SK-N-SH (cell line): ENCODE data around the gene SAA2. TPM values are rescaled to one million over a fixed set of nuclear protein-coding genes. Genes with fewer than 3 reads are reported as not detected.
"Not testable (repeated sequence)": the region's sequence is repeated elsewhere in the genome, so short reads cannot be mapped to it uniquely, and the experiment has no call there.

ENCODE experiments used
- CTCF ChIA-PET: fragments of 300-600, 350-600 bp; formaldehyde crosslinking; extraction: SDS; loops from one replicate; lab custom pipeline; 2021; lab: Yijun Ruan, JAX
- POLR2A ChIA-PET: fragments of 350-600 bp; sonication (Branson Sonifier 250); formaldehyde crosslinking; extraction: SDS; loops from one replicate; lab custom pipeline; 2020; ENCODE audit warnings: antibody characterized with exemption, inconsistent platforms; lab: Yijun Ruan, JAX
- DNase-seq: peaks from one replicate; pipeline ENCODE4 v3.0.0; 2012
- H2AFZ ChIP-seq: fragments of 200-600 bp; sonication (generic); 2 replicates; pipeline ENCODE4 v1.8.1; 2016; ENCODE audit warnings: antibody characterized with exemption, mild to moderate bottlenecking, low read depth
- H3F3A ChIP-seq: fragments of 200-600 bp; sonication (generic); replicated peaks from 2 replicates; pipeline ENCODE3; 2016; ENCODE audit warnings: antibody characterized with exemption, mild to moderate bottlenecking; ENCODE audit not compliant: insufficient read depth
- H3K27ac ChIP-seq, 2 experiments: fragments of 200-500 bp in 1 of 2; fragments of 200-600 bp in 1 of 2; sonication (Bioruptor generic) in 1 of 2; sonication (generic), shearing (Covaris generic) in 1 of 2; 2 replicates each; pipeline versions ENCODE4 v1.5.1 to v1.6.1; 2014 to 2016; ENCODE audit warnings: low read depth in 2 of 2, inconsistent platforms in 1 of 2, low read length in 1 of 2, mild to moderate bottlenecking in 1 of 2, mixed read lengths in 1 of 2
- H3K27me3 ChIP-seq: fragments of 200-600 bp; sonication (generic), shearing (Covaris generic); 2 replicates; pipeline ENCODE4 v1.6.1; 2016; ENCODE audit warnings: mixed run types; ENCODE audit not compliant: insufficient read depth
- H3K36me3 ChIP-seq, 2 experiments: fragments of 200-500 bp in 1 of 2; fragments of 200-600 bp in 1 of 2; sonication (Bioruptor generic) in 1 of 2; sonication (generic) in 1 of 2; replicated peaks in 1 of 2; 2 replicates each; pipeline versions ENCODE3 to v1.5.1; 2014 to 2016; ENCODE audit warnings: low read length in 1 of 2, mild to moderate bottlenecking in 1 of 2; ENCODE audit not compliant: insufficient read depth in 2 of 2, control insufficient read depth in 1 of 2
- H3K4me1 ChIP-seq, 2 experiments: fragments of 200-500 bp in 1 of 2; fragments of 200-600 bp in 1 of 2; sonication (Bioruptor generic) in 1 of 2; sonication (generic), shearing (Covaris generic) in 1 of 2; 2 replicates each; pipeline versions ENCODE4 v1.5.1 to v1.6.1; 2014 to 2016; ENCODE audit warnings: low read depth in 1 of 2, low read length in 1 of 2, mixed run types in 1 of 2; ENCODE audit not compliant: insufficient read depth in 2 of 2, control insufficient read depth in 1 of 2
- H3K4me2 ChIP-seq: fragments of 200-600 bp; sonication (generic), shearing (Covaris generic); 2 replicates; pipeline ENCODE4 v1.6.1; 2017; ENCODE audit warnings: mixed run types
- H3K4me3 ChIP-seq, 2 experiments: fragments of 200-500 bp in 1 of 2; fragments of 200-600 bp in 1 of 2; sonication (Bioruptor generic) in 1 of 2; sonication (generic), shearing (Covaris generic) in 1 of 2; 2 replicates each; pipeline versions ENCODE4 v1.5.1 to v1.8.1; 2014 to 2016; ENCODE audit warnings: low read depth in 2 of 2, inconsistent platforms in 1 of 2, low read length in 1 of 2, mild to moderate bottlenecking in 1 of 2, mixed read lengths in 1 of 2, moderate library complexity in 1 of 2
- H3K79me2 ChIP-seq: fragments of 200-600 bp; sonication (generic); 2 replicates; pipeline ENCODE4 v1.8.1; 2017; ENCODE audit warnings: mild to moderate bottlenecking; ENCODE audit not compliant: insufficient read depth
- H3K9ac ChIP-seq: fragments of 200-600 bp; sonication (generic); 2 replicates; pipeline ENCODE4 v1.6.1; 2017; ENCODE audit warnings: mixed run types
- H3K9me2 ChIP-seq: fragments of 200-600 bp; sonication (generic); 2 replicates; pipeline ENCODE4 v1.6.1; 2017; ENCODE audit warnings: mixed run types
- H3K9me3 ChIP-seq: fragments of 200-600 bp; sonication (generic); 2 replicates; pipeline ENCODE4 v1.6.1; 2017; ENCODE audit warnings: mixed run types, mild to moderate bottlenecking, moderate library complexity
- H4K20me1 ChIP-seq: fragments of 200-600 bp; sonication (generic); 2 replicates; pipeline ENCODE4 v1.6.1; 2017; ENCODE audit warnings: mild to moderate bottlenecking, mixed run types; ENCODE audit not compliant: insufficient read depth
- CHD2 ChIP-seq: fragments of 150-350 bp; IDR thresholded peaks from 2 replicates; pipeline ENCODE4 v1.6.1; 2018; ENCODE audit warnings: low read length; ENCODE audit not compliant: partially characterized antibody
- CTCF ChIP-seq: fragments of 200-600 bp; sonication (generic); IDR thresholded peaks from 2 replicates; pipeline ENCODE4 v1.6.1; 2017; ENCODE audit warnings: antibody characterized with exemption, mild to moderate bottlenecking, moderate library complexity
- ELF1 ChIP-seq: IDR thresholded peaks from 2 replicates; pipeline ENCODE4 v1.4.0; 2012
- EZH2phosphoT487 ChIP-seq: fragments of 200-600 bp; sonication (generic); IDR thresholded peaks from 2 replicates; pipeline ENCODE4 v1.6.1; 2017; ENCODE audit warnings: low read depth, mixed run types, mild to moderate bottlenecking, antibody characterized with exemption, moderate library complexity, borderline replicate concordance
- GABPA ChIP-seq: IDR thresholded peaks from 2 replicates; pipeline ENCODE4 v1.4.0; 2012; ENCODE audit warnings: low read depth, mild to moderate bottlenecking
- NRF1 ChIP-seq: IDR thresholded peaks from 2 replicates; pipeline ENCODE4 v1.6.1; 2012; ENCODE audit warnings: low read depth, mild to moderate bottlenecking, low read length
- POLR2AphosphoS5 ChIP-seq: IDR thresholded peaks from 2 replicates; pipeline ENCODE4 v1.6.1; 2012; ENCODE audit warnings: low read depth, low read length
- REST ChIP-seq: IDR thresholded peaks from 2 replicates; pipeline ENCODE4 v1.6.1; 2012; ENCODE audit warnings: mild to moderate bottlenecking, low read depth, low read length, moderate library complexity
- SIN3A ChIP-seq: IDR thresholded peaks from 2 replicates; pipeline ENCODE4 v1.6.1; 2012; ENCODE audit warnings: low read depth, mild to moderate bottlenecking, low read length, moderate library complexity, borderline replicate concordance
- SMC3 ChIP-seq: IDR thresholded peaks from 2 replicates; pipeline ENCODE4 v1.6.1; 2012; ENCODE audit warnings: low read depth, low read length, improper control_type of control experiment
- TAF1 ChIP-seq: IDR thresholded peaks from 2 replicates; pipeline ENCODE4 v1.6.1; 2012; ENCODE audit warnings: low read depth, mild to moderate bottlenecking, low read length, moderate library complexity, borderline replicate concordance
- TCF12 ChIP-seq: IDR thresholded peaks from 2 replicates; pipeline ENCODE4 v1.4.0; 2012
- WGBS: methylation state at CpG from one replicate; pipeline ENCODE4 v1.1.6; 2017; ENCODE audit warnings: low lambda C conversion rate; 5-methylcytosine and 5-hydroxymethylcytosine counted together
- polyA plus RNA-seq, 3 experiments: library from polyadenylated mRNA; depleted of rRNA; stranded (reverse); fragments of >200 nt; gene quantifications; 2 replicates each; pipeline ENCODE4 v1.2.3, GENCODE V29; 2012
- TF ChIP-seq, protein P1 (sequence below): IDR thresholded peaks from 2 replicates; pipeline ENCODE4 v1.4.0; 2012; ENCODE audit warnings: low read depth, borderline replicate concordance
- TF ChIP-seq, protein P2 (sequence below): fragments of 150-350 bp; IDR thresholded peaks from 2 replicates; pipeline ENCODE4 v1.6.1; 2017; ENCODE audit warnings: antibody characterized with exemption, low read length, low read depth, borderline replicate concordance

Gene SAA2
- polyA plus RNA-seq, 1 of the 3 experiments (the other 2 are of a cell fraction), result not detected

GRCh38 chr11:18264035-18264434 is 15.6 kb upstream of the SAA2 start:
- Histone ChIP-seq H3K27ac (no peak overlapping the region), H3K9me3 (no peaks in the 10 kb centered on the region), H3K9me2 (no peaks in the 10 kb centered on the region), H3K4me2 (no peak overlapping the region), H3F3A (no peaks in the 10 kb centered on the region), H4K20me1 (no peaks in the 10 kb centered on the region), H2AFZ (no peak overlapping the region), H3K79me2 (no peaks in the 10 kb centered on the region), H3K36me3 (no peaks in the 10 kb centered on the region), H3K4me3 (no peak overlapping the region), H3K9ac (no peak overlapping the region), H3K4me1 (no peaks in the 10 kb centered on the region), H3K27me3 (no peaks in the 10 kb centered on the region)
- 18% methylated on average over 4 of the region's 4 CpGs for WGBS
- DNase-seq, result no peak
- TF ChIP-seq TCF12 (no peak), NRF1 (no peak), CHD2 (no peak), SIN3A (no peak), CTCF (no peak), TAF1 (no peak), REST (no peak), SMC3 (no peak), POLR2AphosphoS5 (no peak), GABPA (no peak), ELF1 (no peak), EZH2phosphoT487 (no peak)
- TF ChIP-seq, protein P1, sequence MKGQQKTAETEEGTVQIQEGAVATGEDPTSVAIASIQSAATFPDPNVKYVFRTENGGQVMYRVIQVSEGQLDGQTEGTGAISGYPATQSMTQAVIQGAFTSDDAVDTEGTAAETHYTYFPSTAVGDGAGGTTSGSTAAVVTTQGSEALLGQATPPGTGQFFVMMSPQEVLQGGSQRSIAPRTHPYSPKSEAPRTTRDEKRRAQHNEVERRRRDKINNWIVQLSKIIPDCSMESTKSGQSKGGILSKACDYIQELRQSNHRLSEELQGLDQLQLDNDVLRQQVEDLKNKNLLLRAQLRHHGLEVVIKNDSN, result no peak
- TF ChIP-seq, protein P2, sequence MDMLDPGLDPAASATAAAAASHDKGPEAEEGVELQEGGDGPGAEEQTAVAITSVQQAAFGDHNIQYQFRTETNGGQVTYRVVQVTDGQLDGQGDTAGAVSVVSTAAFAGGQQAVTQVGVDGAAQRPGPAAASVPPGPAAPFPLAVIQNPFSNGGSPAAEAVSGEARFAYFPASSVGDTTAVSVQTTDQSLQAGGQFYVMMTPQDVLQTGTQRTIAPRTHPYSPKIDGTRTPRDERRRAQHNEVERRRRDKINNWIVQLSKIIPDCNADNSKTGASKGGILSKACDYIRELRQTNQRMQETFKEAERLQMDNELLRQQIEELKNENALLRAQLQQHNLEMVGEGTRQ, result no peak
- POLR2A ChIA-PET, result no interaction called here
- CTCF ChIA-PET, result interaction anchor here (0.8 kb wide), 1 partner anchor 20 kb away, joined by 4 read pairs; no protein-coding TSS in a partner anchor

- H3K36me3 ChIP-seq, H3K79me2 ChIP-seq, H3K9ac ChIP-seq, H2AFZ ChIP-seq, H3F3A ChIP-seq, DNase-seq, H3K4me3 ChIP-seq, H3K4me2 ChIP-seq, H3K27ac ChIP-seq, H4K20me1 ChIP-seq, POLR2A ChIA-PET, CTCF ChIA-PET, H3K9me2 ChIP-seq, H3K9me3 ChIP-seq, H3K27me3 ChIP-seq, H3K4me1 ChIP-seq: not testable (repeated sequence)
- WGBS, result 38% methylated on average over 6 of the region's 8 CpGs
Observed at GRCh38 chr11:18262681-18263350, 14.3 kb upstream of the SAA2 start.
